SK-N-SH (cell line): ENCODE results near the gene WIPF2. TPM values are rescaled to one million over a fixed set of nuclear protein-coding genes. Genes with fewer than 3 reads are reported as not detected.

ENCODE experiments used
- CTCF ChIA-PET: fragments of 300-600, 350-600 bp; formaldehyde crosslinking; extraction: SDS; loops from one replicate; lab custom pipeline; 2021; lab: Yijun Ruan, JAX
- POLR2A ChIA-PET: fragments of 350-600 bp; sonication (Branson Sonifier 250); formaldehyde crosslinking; extraction: SDS; loops from one replicate; lab custom pipeline; 2020; ENCODE audit warnings: antibody characterized with exemption, inconsistent platforms; lab: Yijun Ruan, JAX
- DNase-seq: peaks from one replicate; pipeline ENCODE4 v3.0.0; 2012
- H2AFZ ChIP-seq: fragments of 200-600 bp; sonication (generic); 2 replicates; pipeline ENCODE4 v1.8.1; 2016; ENCODE audit warnings: antibody characterized with exemption, mild to moderate bottlenecking, low read depth
- H3F3A ChIP-seq: fragments of 200-600 bp; sonication (generic); replicated peaks from 2 replicates; pipeline ENCODE3; 2016; ENCODE audit warnings: antibody characterized with exemption, mild to moderate bottlenecking; ENCODE audit not compliant: insufficient read depth
- H3K27ac ChIP-seq, 2 experiments: fragments of 200-500 bp in 1 of 2; fragments of 200-600 bp in 1 of 2; sonication (Bioruptor generic) in 1 of 2; sonication (generic), shearing (Covaris generic) in 1 of 2; 2 replicates each; pipeline versions ENCODE4 v1.5.1 to v1.6.1; 2014 to 2016; ENCODE audit warnings: low read depth in 2 of 2, inconsistent platforms in 1 of 2, low read length in 1 of 2, mild to moderate bottlenecking in 1 of 2, mixed read lengths in 1 of 2
- H3K27me3 ChIP-seq: fragments of 200-600 bp; sonication (generic), shearing (Covaris generic); 2 replicates; pipeline ENCODE4 v1.6.1; 2016; ENCODE audit warnings: mixed run types; ENCODE audit not compliant: insufficient read depth
- H3K36me3 ChIP-seq, 2 experiments: fragments of 200-500 bp in 1 of 2; fragments of 200-600 bp in 1 of 2; sonication (Bioruptor generic) in 1 of 2; sonication (generic) in 1 of 2; replicated peaks in 1 of 2; 2 replicates each; pipeline versions ENCODE3 to v1.5.1; 2014 to 2016; ENCODE audit warnings: low read length in 1 of 2, mild to moderate bottlenecking in 1 of 2; ENCODE audit not compliant: insufficient read depth in 2 of 2, control insufficient read depth in 1 of 2
- H3K4me1 ChIP-seq, 2 experiments: fragments of 200-500 bp in 1 of 2; fragments of 200-600 bp in 1 of 2; sonication (Bioruptor generic) in 1 of 2; sonication (generic), shearing (Covaris generic) in 1 of 2; 2 replicates each; pipeline versions ENCODE4 v1.5.1 to v1.6.1; 2014 to 2016; ENCODE audit warnings: low read depth in 1 of 2, low read length in 1 of 2, mixed run types in 1 of 2; ENCODE audit not compliant: insufficient read depth in 2 of 2, control insufficient read depth in 1 of 2
- H3K4me2 ChIP-seq: fragments of 200-600 bp; sonication (generic), shearing (Covaris generic); 2 replicates; pipeline ENCODE4 v1.6.1; 2017; ENCODE audit warnings: mixed run types
- H3K4me3 ChIP-seq, 2 experiments: fragments of 200-500 bp in 1 of 2; fragments of 200-600 bp in 1 of 2; sonication (Bioruptor generic) in 1 of 2; sonication (generic), shearing (Covaris generic) in 1 of 2; 2 replicates each; pipeline versions ENCODE4 v1.5.1 to v1.8.1; 2014 to 2016; ENCODE audit warnings: low read depth in 2 of 2, inconsistent platforms in 1 of 2, low read length in 1 of 2, mild to moderate bottlenecking in 1 of 2, mixed read lengths in 1 of 2, moderate library complexity in 1 of 2
- H3K79me2 ChIP-seq: fragments of 200-600 bp; sonication (generic); 2 replicates; pipeline ENCODE4 v1.8.1; 2017; ENCODE audit warnings: mild to moderate bottlenecking; ENCODE audit not compliant: insufficient read depth
- H3K9ac ChIP-seq: fragments of 200-600 bp; sonication (generic); 2 replicates; pipeline ENCODE4 v1.6.1; 2017; ENCODE audit warnings: mixed run types
- H3K9me2 ChIP-seq: fragments of 200-600 bp; sonication (generic); 2 replicates; pipeline ENCODE4 v1.6.1; 2017; ENCODE audit warnings: mixed run types
- H3K9me3 ChIP-seq: fragments of 200-600 bp; sonication (generic); 2 replicates; pipeline ENCODE4 v1.6.1; 2017; ENCODE audit warnings: mixed run types, mild to moderate bottlenecking, moderate library complexity
- H4K20me1 ChIP-seq: fragments of 200-600 bp; sonication (generic); 2 replicates; pipeline ENCODE4 v1.6.1; 2017; ENCODE audit warnings: mild to moderate bottlenecking, mixed run types; ENCODE audit not compliant: insufficient read depth
- CTCF ChIP-seq: fragments of 200-600 bp; sonication (generic); IDR thresholded peaks from 2 replicates; pipeline ENCODE4 v1.6.1; 2017; ENCODE audit warnings: antibody characterized with exemption, mild to moderate bottlenecking, moderate library complexity
- EZH2phosphoT487 ChIP-seq: fragments of 200-600 bp; sonication (generic); IDR thresholded peaks from 2 replicates; pipeline ENCODE4 v1.6.1; 2017; ENCODE audit warnings: low read depth, mixed run types, mild to moderate bottlenecking, antibody characterized with exemption, moderate library complexity, borderline replicate concordance
- FOSL2 ChIP-seq: IDR thresholded peaks from 2 replicates; pipeline ENCODE4 v1.4.0; 2012; ENCODE audit warnings: low read depth, mild to moderate bottlenecking, moderate library complexity, borderline replicate concordance
- GABPA ChIP-seq: IDR thresholded peaks from 2 replicates; pipeline ENCODE4 v1.4.0; 2012; ENCODE audit warnings: low read depth, mild to moderate bottlenecking
- IRF3 ChIP-seq: fragments of 150-350 bp; IDR thresholded peaks from 2 replicates; pipeline ENCODE4 v1.6.1; 2016; ENCODE audit warnings: mild to moderate bottlenecking, low read depth, low read length
- MXI1 ChIP-seq: IDR thresholded peaks from 2 replicates; pipeline ENCODE4 v1.6.1; 2012; ENCODE audit warnings: mild to moderate bottlenecking, low read depth, low read length, improper control_type of control experiment
- POLR2AphosphoS5 ChIP-seq: IDR thresholded peaks from 2 replicates; pipeline ENCODE4 v1.6.1; 2012; ENCODE audit warnings: low read depth, low read length
- RAD21 ChIP-seq: IDR thresholded peaks from 2 replicates; pipeline ENCODE4 v1.6.1; 2012; ENCODE audit warnings: mild to moderate bottlenecking, low read length
- RFX5 ChIP-seq: IDR thresholded peaks from 2 replicates; pipeline ENCODE4 v1.6.1; 2012; ENCODE audit warnings: mild to moderate bottlenecking, improper control_type of control experiment, low read length
- RXRA ChIP-seq: IDR thresholded peaks from 2 replicates; pipeline ENCODE4 v1.4.0; 2012; ENCODE audit warnings: low read depth, mild to moderate bottlenecking, borderline replicate concordance
- SIN3A ChIP-seq: IDR thresholded peaks from 2 replicates; pipeline ENCODE4 v1.6.1; 2012; ENCODE audit warnings: low read depth, mild to moderate bottlenecking, low read length, moderate library complexity, borderline replicate concordance
- SMC3 ChIP-seq: IDR thresholded peaks from 2 replicates; pipeline ENCODE4 v1.6.1; 2012; ENCODE audit warnings: low read depth, low read length, improper control_type of control experiment
- TAF1 ChIP-seq: IDR thresholded peaks from 2 replicates; pipeline ENCODE4 v1.6.1; 2012; ENCODE audit warnings: low read depth, mild to moderate bottlenecking, low read length, moderate library complexity, borderline replicate concordance
- TCF12 ChIP-seq: IDR thresholded peaks from 2 replicates; pipeline ENCODE4 v1.4.0; 2012
- TEAD4 ChIP-seq: IDR thresholded peaks from 2 replicates; pipeline ENCODE4 v1.4.0; 2012; ENCODE audit warnings: mild to moderate bottlenecking, borderline replicate concordance; ENCODE audit not compliant: insufficient read depth
- YY1 ChIP-seq: IDR thresholded peaks from 2 replicates; pipeline ENCODE4 v1.4.0; 2012; ENCODE audit warnings: low read depth, mild to moderate bottlenecking
- WGBS: methylation state at CpG from one replicate; pipeline ENCODE4 v1.1.6; 2017; ENCODE audit warnings: low lambda C conversion rate; 5-methylcytosine and 5-hydroxymethylcytosine counted together
- polyA plus RNA-seq, 3 experiments: library from polyadenylated mRNA; depleted of rRNA; stranded (reverse); fragments of >200 nt; gene quantifications; 2 replicates each; pipeline ENCODE4 v1.2.3, GENCODE V29; 2012

The WIPF2 gene
- polyA plus RNA-seq, 1 of the 3 experiments (the other 2 are of a cell fraction), result 6.8 TPM

GRCh38 chr17:40309031-40309948 lies 90.2 kb downstream of the WIPF2 start, which contains the start of gene RARA (continued):
- TF ChIP-seq CTCF (no peak), RFX5 (no peak), EZH2phosphoT487 (no peak), GABPA (no peak), TEAD4 (no peak), SIN3A (peak; percentile 72; the same call in 1 of the 2 replicates), TAF1 (peak; percentile 39; the same call in 1 of the 2 replicates), SMC3 (peak; percentile 14; the same call in 1 of the 2 replicates), RAD21 (peak; percentile 27), FOSL2 (no peak), IRF3 (no peak), RXRA (no peak)

GRCh38 chr17:40309949-40310510 lies 90.9 kb downstream of the WIPF2 start:
- peak; percentile 44 for DNase-seq
- no peaks in the 10 kb centered on the region for H4K20me1 ChIP-seq
- H2AFZ ChIP-seq, result no peak overlapping the region
- H3F3A ChIP-seq, result peaks cover 54% of the 10 kb centered on the region
- ChIA-PET POLR2A (interaction anchor here (0.6 to 3.9 kb wide), 7 partner anchors 9 to 98 kb away, joined by 3 to 27 read pairs (median 4); no protein-coding TSS in a partner anchor), CTCF (interaction anchor here (1.0 to 57.6 kb wide), 7 partner anchors 5 to 250 kb away, joined by 3 to 1706 read pairs (median 4); partner anchors contain the start of genes CDC6, GJD3, RARA and WIPF2)
- no peaks in the 10 kb centered on the region for H3K9me2 ChIP-seq
- H3K4me1 ChIP-seq, result peaks cover 62 to 89% of the 10 kb centered on the region in 2 experiments
- peak overlapping the region; percentile 58 for H3K9ac ChIP-seq
- H3K36me3 ChIP-seq, result no peaks in the 10 kb centered on the region
- TF ChIP-seq POLR2AphosphoS5 (no peak), MXI1 (peak; percentile 59; the same call in 1 of the 2 replicates), CTCF (no peak), TCF12 (0 out of 2 replicates have a peak, but pooled peaks have one; percentile 43), RXRA (no peak), YY1 (no peak)
- 96% methylated on average over 2 of the region's 2 CpGs for WGBS
- H3K9me3 ChIP-seq, result no peaks in the 10 kb centered on the region
- no peaks in the 10 kb centered on the region for H3K27me3 ChIP-seq
- peak overlapping the region; percentile 65 to 69 for H3K4me3 ChIP-seq
- peak overlapping the region; percentile 95 to 99 for H3K27ac ChIP-seq
- H3K79me2 ChIP-seq, result peaks cover 13% of the 10 kb centered on the region; the same call in 1 of the 2 replicates
- peak overlapping the region; percentile 81 for H3K4me2 ChIP-seq
